Measurements from ENCODE around the gene MFAP1.

Gene MFAP1

DNA sequence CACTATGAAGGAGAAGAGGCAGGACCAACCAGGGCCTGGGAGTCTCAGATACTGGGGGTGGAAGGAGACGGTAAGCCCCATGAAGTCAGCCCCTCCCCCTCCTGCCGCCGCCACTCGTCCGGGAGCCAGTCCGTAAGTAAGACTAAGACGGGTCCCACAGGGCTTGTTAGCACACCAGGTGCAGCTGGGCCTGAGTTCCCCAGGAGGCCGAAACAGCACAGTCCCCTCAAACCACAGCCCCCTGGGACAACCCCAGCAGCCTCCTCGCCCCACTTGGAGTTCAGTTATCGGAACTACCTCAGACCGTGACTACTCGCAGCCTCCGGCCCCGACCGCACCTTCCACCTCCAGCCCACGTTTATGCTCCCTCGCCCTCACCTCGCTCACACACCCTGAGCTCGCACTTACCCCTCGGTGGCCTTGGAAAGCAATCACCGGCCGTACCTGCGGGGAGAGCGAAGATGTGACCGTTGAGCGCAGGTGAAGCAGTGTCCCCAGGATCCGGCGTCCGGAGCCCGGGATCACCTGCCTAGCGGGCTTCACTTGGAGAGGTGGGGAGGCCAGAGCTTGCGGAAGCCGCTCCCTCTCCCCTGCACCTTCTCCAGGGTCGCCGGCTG, 48.3 kb downstream of the MFAP1 start:
- DNase-seq, result peak in 1 of 2 experiments; percentile 8

DNA sequence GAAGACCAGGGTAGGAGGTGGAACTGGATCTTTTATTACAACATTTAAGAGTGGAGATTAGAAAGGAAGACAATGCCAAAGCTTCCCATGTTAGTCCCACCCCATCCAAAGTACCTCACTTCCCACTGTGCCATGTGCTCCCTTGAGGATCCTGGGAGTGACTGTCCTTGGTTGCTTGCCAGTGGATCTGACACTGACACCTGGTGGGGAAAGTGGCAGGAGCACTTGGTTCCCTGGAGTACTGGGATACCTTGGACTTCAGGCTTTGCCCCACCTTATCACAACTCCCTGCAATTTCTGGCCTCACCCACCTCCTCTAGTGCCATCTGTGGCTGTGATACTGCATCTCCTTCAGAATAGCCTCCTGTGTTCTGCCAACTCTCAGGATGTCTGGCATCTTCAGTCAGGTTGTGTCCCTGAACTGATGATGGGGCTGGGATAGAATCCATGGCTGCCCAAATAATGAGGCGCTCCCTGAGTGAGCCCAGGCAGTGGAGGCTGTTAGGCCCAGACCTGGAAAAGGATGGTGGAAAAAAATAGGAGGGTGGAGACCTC, 49.0 kb downstream of the MFAP1 start:
- DNase-seq, result peak; percentile 57 to 80

DNA sequence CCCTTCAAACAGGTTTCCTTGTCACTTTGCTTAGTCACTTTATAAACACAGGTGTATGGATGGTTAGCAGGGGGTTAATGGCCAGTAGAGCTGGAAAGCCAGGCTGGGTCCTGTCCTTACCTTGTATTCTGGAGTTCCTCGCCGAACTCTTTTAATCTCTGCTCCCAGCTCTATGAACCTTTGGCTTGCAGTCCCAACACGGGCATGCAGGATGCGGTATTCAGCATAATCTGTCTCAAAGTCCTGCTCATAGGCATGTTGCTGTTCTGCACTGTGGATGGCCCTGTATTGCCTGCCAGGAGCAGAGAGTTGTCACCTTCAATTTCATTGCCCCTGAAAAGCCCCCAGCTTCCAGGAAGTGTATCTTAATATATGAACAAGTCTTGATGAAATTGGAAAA, 50.4 kb downstream of the MFAP1 start:
- DNase-seq, result no peak

DNA sequence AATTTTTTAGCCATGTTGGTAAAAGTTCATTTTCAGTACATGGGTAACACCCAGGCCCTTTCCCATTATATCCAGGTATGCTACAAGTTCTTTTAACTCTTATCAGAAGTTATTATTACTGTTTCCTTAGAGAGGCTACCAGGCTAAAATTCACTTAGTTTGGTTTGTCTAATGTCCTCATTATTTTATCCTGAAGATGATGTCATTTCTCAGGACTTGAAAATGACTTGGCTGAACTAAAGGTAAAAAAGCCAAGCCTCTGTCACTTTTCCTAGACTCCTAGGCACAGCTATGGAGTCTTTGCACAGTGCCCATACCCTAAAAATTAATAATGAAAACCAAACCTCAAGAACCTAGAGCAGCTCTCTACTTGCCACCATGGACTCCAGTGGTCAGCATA, 51.9 kb downstream of the MFAP1 start:
- no peak for DNase-seq

GRCh38 chr15:43771816-43772215, 52.7 kb downstream of the MFAP1 start:
- DNase-seq, result no peak

DNA sequence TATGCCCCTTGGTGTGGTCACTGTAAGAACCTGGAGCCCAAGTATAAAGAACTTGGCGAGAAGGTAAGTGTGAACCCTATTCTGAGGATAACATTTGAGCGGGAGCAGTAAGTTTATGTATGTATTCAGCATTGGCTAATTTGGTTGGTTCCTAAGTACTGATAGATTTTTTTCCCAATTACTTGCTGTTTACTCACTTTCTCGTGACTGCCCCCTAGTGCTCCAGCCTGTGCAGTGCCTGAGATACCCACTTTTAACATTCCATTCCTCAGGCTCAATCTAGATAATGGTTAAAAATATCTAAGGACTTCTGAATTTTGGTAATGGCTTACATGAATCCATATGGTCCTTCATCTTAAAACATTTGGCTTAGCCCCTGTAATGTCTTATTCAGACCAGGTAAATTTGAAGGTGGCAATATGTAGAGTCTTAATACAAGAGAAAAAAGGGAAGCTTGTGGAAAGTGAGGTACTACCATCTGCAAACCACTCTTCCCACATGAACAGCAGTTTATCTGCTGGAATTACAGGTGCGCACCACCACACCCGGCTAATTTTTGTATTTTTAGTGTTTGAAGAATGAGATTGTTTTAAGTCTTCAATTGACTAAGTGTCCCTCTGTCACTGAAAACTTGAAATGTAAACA, 54.8 kb downstream of the MFAP1 start:
- DNase-seq, result peak; percentile 44 to 56

DNA sequence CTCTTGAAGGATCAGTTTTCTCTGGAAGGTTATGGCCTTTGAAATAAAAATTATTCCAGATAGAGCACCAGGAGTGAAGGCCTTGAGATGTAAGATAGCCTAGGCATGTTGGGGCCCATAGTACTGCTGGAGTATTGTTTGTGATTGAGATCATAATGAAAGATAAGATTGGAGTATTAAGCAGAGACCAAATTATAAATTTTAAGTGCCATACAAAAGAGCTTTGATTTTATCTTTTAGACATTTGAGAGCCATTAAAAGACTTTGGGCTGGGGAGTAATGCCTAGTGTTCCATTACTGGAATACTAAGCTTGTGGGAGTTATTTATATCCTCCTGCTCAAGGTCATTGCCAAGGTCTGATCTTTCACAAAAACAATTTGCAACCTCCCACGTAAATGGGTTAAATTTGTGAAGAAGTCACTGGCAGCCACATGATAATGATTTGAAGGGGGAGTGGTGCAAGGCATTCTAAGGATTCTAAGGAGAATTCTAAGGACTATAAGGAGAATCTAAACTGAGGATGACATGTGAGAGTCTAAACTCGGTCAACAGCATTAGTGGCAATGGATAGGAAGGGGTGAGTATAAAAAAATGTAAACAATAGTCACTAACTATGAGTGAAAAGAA, 60.6 kb downstream of the MFAP1 start:
- DNase-seq, result no peak

GRCh38 chr15:43762824-43763223, 61.7 kb downstream of the MFAP1 start:
- no peak for DNase-seq

Measured in NCI-H2081 (cell line).